SU-DHL-6 (cell line): ENCODE measurements around the gene CHMP4B.

Experiments used
- H2AFZ ChIP-seq: fragments of 200-600 bp; sonication (generic); 2 replicates; pipeline ENCODE4 v1.6.1; 2014; ENCODE audit warnings: low read depth, mild to moderate bottlenecking, moderate library complexity, mixed read lengths, antibody characterized with exemption, low read length; ENCODE audit not compliant: severe bottlenecking
- H3F3A ChIP-seq: fragments of 200-600 bp; shearing (Covaris generic); 2 replicates; pipeline ENCODE4 v1.6.0; 2016; ENCODE audit warnings: antibody characterized with exemption, mild to moderate bottlenecking; ENCODE audit not compliant: insufficient read depth
- H3K27ac ChIP-seq: fragments of 200-600 bp; sonication (generic); 2 replicates; pipeline ENCODE4 v1.5.1; 2016; ENCODE audit warnings: low read depth, mild to moderate bottlenecking, low read length, moderate library complexity, mixed read lengths
- H3K27me3 ChIP-seq: fragments of 200-600 bp; sonication (generic), shearing (Covaris generic); 2 replicates; pipeline ENCODE4 v1.6.0; 2014; ENCODE audit warnings: mild to moderate bottlenecking, low read length
- H3K36me3 ChIP-seq: fragments of 200-600 bp; sonication (generic); 2 replicates; pipeline ENCODE4 v1.6.1; 2014; ENCODE audit warnings: mild to moderate bottlenecking, low read length, mixed read lengths
- H3K4me2 ChIP-seq: fragments of 300-600, 200-600 bp; shearing (Covaris generic), sonication (generic); 2 replicates; pipeline ENCODE4 v1.6.0; 2014; ENCODE audit warnings: low read length, low read depth, mild to moderate bottlenecking; ENCODE audit not compliant: poor library complexity, severe bottlenecking
- H3K4me3 ChIP-seq: fragments of 200-600 bp; sonication (generic); 2 replicates; pipeline ENCODE4 v1.5.1; 2014; ENCODE audit warnings: antibody characterized with exemption, low read length, mild to moderate bottlenecking, mixed read lengths; ENCODE audit not compliant: insufficient read depth, poor library complexity, severe bottlenecking
- H3K79me2 ChIP-seq: fragments of 200-600 bp; sonication (generic); 2 replicates; pipeline ENCODE4 v1.6.1; 2014; ENCODE audit warnings: mild to moderate bottlenecking, low read length, moderate library complexity; ENCODE audit not compliant: insufficient read depth
- H3K9ac ChIP-seq: fragments of 200-600 bp; sonication (generic); 2 replicates; pipeline ENCODE4 v1.7.0; 2014; ENCODE audit warnings: mild to moderate bottlenecking, low read length
- H3K9me2 ChIP-seq: fragments of 200-600 bp; sonication (generic); replicated peaks from 2 replicates; pipeline ENCODE4 v1.6.1; 2014; ENCODE audit warnings: low read length; ENCODE audit not compliant: insufficient read depth
- H3K9me3 ChIP-seq: fragments of 200-600 bp; sonication (generic); 2 replicates; pipeline ENCODE4 v1.6.1; 2014; ENCODE audit warnings: low read length, mixed read lengths; ENCODE audit not compliant: insufficient read depth
- H4K20me1 ChIP-seq: fragments of 200-600 bp; sonication (generic); 2 replicates; pipeline ENCODE4 v1.6.1; 2014; ENCODE audit warnings: low read depth, mild to moderate bottlenecking, antibody characterized with exemption, low read length, moderate library complexity, mixed read lengths
- EZH2phosphoT487 ChIP-seq: fragments of 200-600 bp; sonication (generic), shearing (Covaris generic); conservative IDR thresholded peaks from 2 replicates; pipeline ENCODE4 v1.6.1; 2018; ENCODE audit warnings: mild to moderate bottlenecking, antibody characterized with exemption, low read length, moderate library complexity, mixed read lengths
- TF ChIP-seq, protein P1 (sequence below): fragments of 200-600 bp; sonication (generic); IDR thresholded peaks from one replicate; pipeline ENCODE4 v1.5.1; 2017; ENCODE audit warnings: antibody characterized with exemption, mild to moderate bottlenecking, low read length, moderate library complexity; ENCODE audit not compliant: insufficient read depth, poor library complexity, severe bottlenecking

CHMP4B gene

DNA sequence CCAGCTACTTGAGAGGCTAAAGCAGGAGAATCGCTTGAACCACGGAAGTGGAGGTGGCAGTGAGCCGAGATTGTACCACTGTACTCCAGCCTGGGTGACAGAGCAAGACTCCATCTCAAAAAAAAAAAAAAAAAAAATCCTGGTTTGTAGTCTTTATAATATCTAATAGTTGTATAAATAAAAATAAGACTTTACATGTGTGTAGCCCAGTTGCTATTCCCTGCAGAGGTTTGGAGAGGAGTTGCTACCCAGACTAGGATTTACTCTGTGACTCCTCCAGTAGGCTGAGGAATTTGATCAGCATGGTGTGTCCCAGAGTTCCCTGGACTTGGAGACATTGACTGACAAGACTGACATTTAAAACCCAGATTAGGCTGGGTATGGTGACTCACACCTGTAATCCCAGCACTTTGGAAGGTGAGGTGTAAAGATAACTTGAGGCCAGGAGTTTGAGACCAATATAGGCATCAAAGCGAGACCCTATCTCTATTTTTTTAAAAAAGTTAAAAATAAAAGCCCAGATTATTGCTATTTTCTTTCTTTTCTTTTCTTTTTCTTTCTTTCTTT is 10.2 kb downstream of the CHMP4B start:
- Histone ChIP-seq H3K36me3 (no peaks in the 10 kb centered on the region), H3K9me2 (no peaks in the 10 kb centered on the region), H3K9me3 (no peaks in the 10 kb centered on the region), H4K20me1 (no peaks in the 10 kb centered on the region; the same call in 1 of the 2 replicates), H2AFZ (no peak overlapping the region), H3K27ac (no peak overlapping the region), H3K27me3 (no peaks in the 10 kb centered on the region), H3F3A (peaks cover 21% of the 10 kb centered on the region), H3K4me3 (no peak overlapping the region), H3K9ac (no peak overlapping the region), H3K4me2 (no peak overlapping the region), H3K79me2 (peaks cover 100% of the 10 kb centered on the region)
- TF ChIP-seq, protein P1, sequence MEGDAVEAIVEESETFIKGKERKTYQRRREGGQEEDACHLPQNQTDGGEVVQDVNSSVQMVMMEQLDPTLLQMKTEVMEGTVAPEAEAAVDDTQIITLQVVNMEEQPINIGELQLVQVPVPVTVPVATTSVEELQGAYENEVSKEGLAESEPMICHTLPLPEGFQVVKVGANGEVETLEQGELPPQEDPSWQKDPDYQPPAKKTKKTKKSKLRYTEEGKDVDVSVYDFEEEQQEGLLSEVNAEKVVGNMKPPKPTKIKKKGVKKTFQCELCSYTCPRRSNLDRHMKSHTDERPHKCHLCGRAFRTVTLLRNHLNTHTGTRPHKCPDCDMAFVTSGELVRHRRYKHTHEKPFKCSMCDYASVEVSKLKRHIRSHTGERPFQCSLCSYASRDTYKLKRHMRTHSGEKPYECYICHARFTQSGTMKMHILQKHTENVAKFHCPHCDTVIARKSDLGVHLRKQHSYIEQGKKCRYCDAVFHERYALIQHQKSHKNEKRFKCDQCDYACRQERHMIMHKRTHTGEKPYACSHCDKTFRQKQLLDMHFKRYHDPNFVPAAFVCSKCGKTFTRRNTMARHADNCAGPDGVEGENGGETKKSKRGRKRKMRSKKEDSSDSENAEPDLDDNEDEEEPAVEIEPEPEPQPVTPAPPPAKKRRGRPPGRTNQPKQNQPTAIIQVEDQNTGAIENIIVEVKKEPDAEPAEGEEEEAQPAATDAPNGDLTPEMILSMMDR: no peak
- no peak for TF ChIP-seq EZH2phosphoT487

DNA sequence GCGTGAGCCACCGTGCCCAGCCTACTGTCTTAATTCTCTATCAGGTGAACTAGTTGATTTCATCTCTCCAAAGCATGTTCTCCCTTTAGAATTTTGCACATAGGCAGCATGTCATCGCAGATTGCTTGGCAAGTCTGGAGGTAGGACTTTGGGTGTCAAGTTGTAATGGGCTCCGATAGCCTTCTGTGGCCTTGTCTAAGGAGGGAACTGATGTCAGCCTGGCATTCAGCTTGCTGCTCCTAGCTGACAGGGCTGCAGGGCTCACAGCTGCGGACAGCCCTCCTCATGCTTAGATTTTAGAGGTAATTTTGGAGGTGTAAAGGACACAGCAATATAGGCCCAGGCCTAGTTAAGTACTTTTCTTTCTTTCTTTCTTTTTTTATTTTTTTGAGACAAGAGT is 11.3 kb downstream of the CHMP4B start:
- Histone ChIP-seq H3K4me2 (no peak overlapping the region), H3K9ac (no peak overlapping the region), H3K9me2 (no peaks in the 10 kb centered on the region), H2AFZ (no peak overlapping the region), H4K20me1 (no peaks in the 10 kb centered on the region; the same call in 1 of the 2 replicates), H3K36me3 (no peaks in the 10 kb centered on the region), H3K79me2 (peaks cover 100% of the 10 kb centered on the region), H3K4me3 (no peak overlapping the region), H3K27ac (no peak overlapping the region), H3K27me3 (no peaks in the 10 kb centered on the region), H3F3A (peaks cover 29% of the 10 kb centered on the region), H3K9me3 (no peaks in the 10 kb centered on the region)
- TF ChIP-seq, protein P1: no peak
- TF ChIP-seq EZH2phosphoT487: no peak

DNA sequence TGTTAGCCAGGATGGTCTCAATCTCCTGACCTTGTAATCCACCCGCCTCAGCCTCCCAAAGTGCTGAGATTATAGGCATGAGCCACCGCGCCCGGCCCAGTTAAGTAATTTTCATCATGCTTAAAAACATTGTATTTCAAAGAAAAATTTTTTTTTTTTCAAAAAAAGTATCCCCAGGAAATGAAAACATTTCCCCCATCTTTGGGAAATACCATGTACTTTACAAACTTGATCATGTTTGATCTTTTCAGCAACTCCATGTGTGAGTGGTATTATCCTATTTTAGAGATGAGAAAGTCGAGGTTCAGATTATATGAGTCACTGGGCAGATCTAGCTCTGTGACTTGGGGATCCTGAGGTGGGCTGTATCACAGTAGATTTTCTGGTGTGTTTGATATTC is 11.8 kb downstream of the CHMP4B start:
- Histone ChIP-seq H3K4me2 (no peak overlapping the region), H3K79me2 (peaks cover 100% of the 10 kb centered on the region), H3K9me3 (no peaks in the 10 kb centered on the region), H3K4me3 (no peak overlapping the region), H3K9ac (no peak overlapping the region), H3K27me3 (no peaks in the 10 kb centered on the region), H3K36me3 (no peaks in the 10 kb centered on the region), H4K20me1 (no peaks in the 10 kb centered on the region; the same call in 1 of the 2 replicates), H3F3A (peaks cover 28% of the 10 kb centered on the region), H3K27ac (no peak overlapping the region), H3K9me2 (no peaks in the 10 kb centered on the region), H2AFZ (no peak overlapping the region)
- no peak for TF ChIP-seq EZH2phosphoT487

DNA sequence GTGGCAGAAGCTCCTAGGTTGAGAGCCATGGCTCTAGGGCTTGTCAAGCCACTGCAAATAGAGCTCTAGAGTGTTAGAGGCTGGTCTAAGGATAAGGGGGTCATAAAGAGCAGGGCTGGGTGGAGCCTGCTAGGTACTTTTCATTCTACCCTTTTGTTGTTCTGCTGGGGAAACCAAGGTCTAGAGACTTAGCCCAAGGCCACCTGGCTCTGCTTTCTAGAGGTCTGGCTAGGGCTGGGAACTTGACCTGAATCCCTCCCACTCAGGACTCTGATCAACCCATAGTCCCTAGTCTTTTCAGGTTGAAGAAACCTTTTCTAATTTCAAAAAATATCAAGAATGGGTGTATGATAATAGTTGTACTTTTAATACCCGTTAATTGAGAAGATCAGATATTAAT is 13.7 kb downstream of the CHMP4B start:
- H3K27ac ChIP-seq: no peak overlapping the region
- no peak for TF ChIP-seq EZH2phosphoT487
- TF ChIP-seq, protein P1: no peak

More for the DNA sequence above, 13.7 kb downstream of the CHMP4B start:
- Histone ChIP-seq H3K27me3 (no peaks in the 10 kb centered on the region), H2AFZ (no peak overlapping the region), H3K4me2 (no peak overlapping the region), H3K9ac (no peak overlapping the region), H3F3A (peaks cover 23% of the 10 kb centered on the region; the same call in 1 of the 2 replicates), H3K79me2 (peaks cover 100% of the 10 kb centered on the region), H3K4me3 (no peak overlapping the region), H3K9me2 (no peaks in the 10 kb centered on the region), H3K36me3 (no peaks in the 10 kb centered on the region), H4K20me1 (no peaks in the 10 kb centered on the region; the same call in 1 of the 2 replicates), H3K9me3 (no peaks in the 10 kb centered on the region)
